ENCODE results near the gene HIVEP3. TPM values are rescaled to one million over a fixed set of nuclear protein-coding genes. Genes with fewer than 3 reads are reported as not detected.

The HIVEP3 gene
- total RNA-seq, 1 experiment from 2014 or later, result 1.4 TPM

DNA sequence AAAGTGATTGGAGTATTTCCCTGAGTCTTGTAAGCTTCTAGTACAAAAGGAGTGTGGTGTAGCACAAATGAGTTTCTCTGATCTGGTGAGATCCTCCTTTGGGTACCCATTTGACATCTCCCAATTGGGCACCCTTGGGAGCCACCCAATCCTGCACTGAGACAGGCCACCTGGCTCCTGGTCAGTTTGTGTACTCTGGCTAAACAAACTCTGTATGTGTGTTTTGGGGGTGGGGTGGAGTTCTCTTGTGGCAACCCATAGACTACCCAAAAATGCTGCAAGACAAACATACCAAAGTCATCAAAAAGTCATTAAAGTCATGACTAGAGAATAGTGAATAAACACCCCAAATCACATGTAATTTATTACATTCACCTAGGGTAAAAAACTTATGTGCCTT is 8.4 kb upstream of the HIVEP3 start:
- no peaks in the 10 kb centered on the region for H4K20me1 ChIP-seq (ENCODE audit: control insufficient read depth, insufficient read depth, insufficient read length)

More for the DNA sequence above, 8.4 kb upstream of the HIVEP3 start:
- H2BK15ac ChIP-seq (ENCODE audit: low read depth, low read length), result no peak overlapping the region
- no peak overlapping the region for H3K4me2 ChIP-seq (ENCODE audit: insufficient read depth, insufficient read length, low read length)
- H3K27ac ChIP-seq (ENCODE audit: insufficient read length, low read depth, low read length), result no peak overlapping the region
- H3K56ac ChIP-seq (ENCODE audit: insufficient read length, low read depth, low read length), result no peak overlapping the region
- no peak overlapping the region for H2AFZ ChIP-seq (ENCODE audit: low read length)
- Mint-ChIP-seq H3K27me3 (ENCODE audit: low read depth) (peaks cover 4% of the 10 kb centered on the region), H3K36me3 (ENCODE audit: insufficient read depth in 1 of 3, low read depth in 3 of 3) (0 out of 7 replicates have a peak, but pooled peaks cover 0 to 4% (median 0%) of the 10 kb centered on the region in 3 experiments), H3K4me1 (no peaks in the 10 kb centered on the region), H3K9me3 (peaks cover 6 to 13% of the 10 kb centered on the region in 2 experiments; a peak in 3 of 5 replicates), H3K27ac (no peak overlapping the region), H3K4me3 (no peak overlapping the region)
- H2BK20ac ChIP-seq (ENCODE audit: low read depth, low read length, poor library complexity, severe bottlenecking), result no peak overlapping the region
- no peak overlapping the region for H2BK12ac ChIP-seq (ENCODE audit: insufficient read length, low read depth, low read length)
- H3K23me2 ChIP-seq (ENCODE audit: insufficient read length, low read depth, low read length, poor library complexity, severe bottlenecking), result no peaks in the 10 kb centered on the region
- no peak overlapping the region for H3K18ac ChIP-seq (ENCODE audit: insufficient read length, low read depth, low read length)
- DNase-seq, result no peak
- H3K79me1 ChIP-seq (ENCODE audit: insufficient read depth, low read depth, low read length, poor library complexity, severe bottlenecking), result no peaks in the 10 kb centered on the region
- H3K27me3 ChIP-seq (ENCODE audit: insufficient read depth, low read length), result no peaks in the 10 kb centered on the region
- no peak overlapping the region for H2BK120ac ChIP-seq (ENCODE audit: low read depth, low read length, poor library complexity, severe bottlenecking)
- H3K4me1 ChIP-seq (ENCODE audit: insufficient read depth, low read length), result no peaks in the 10 kb centered on the region
- H3T11ph ChIP-seq (ENCODE audit: low read length), result no peak overlapping the region
- no peak overlapping the region for H4K91ac ChIP-seq (ENCODE audit: insufficient read length, low read depth, low read length)
- no peaks in the 10 kb centered on the region for H3K79me2 ChIP-seq (ENCODE audit: insufficient read depth, low read length)
- no peak overlapping the region for H3K9ac ChIP-seq (ENCODE audit: extremely low read depth, insufficient read length, low read length)
- H2BK5ac ChIP-seq (ENCODE audit: insufficient read length, low read length), result no peak overlapping the region
- no peak overlapping the region for H4K5ac ChIP-seq (ENCODE audit: insufficient read length, low read depth, low read length)
- H3K9me3 ChIP-seq (ENCODE audit: control insufficient read depth, low read depth, low read length), result no peaks in the 10 kb centered on the region
- H2AK5ac ChIP-seq (ENCODE audit: insufficient read length, low read length), result no peak overlapping the region
- no peak overlapping the region for H4K8ac ChIP-seq (replicated peaks; ENCODE audit: insufficient read length, low read depth, low read length)
- TF ChIP-seq, protein P1, sequence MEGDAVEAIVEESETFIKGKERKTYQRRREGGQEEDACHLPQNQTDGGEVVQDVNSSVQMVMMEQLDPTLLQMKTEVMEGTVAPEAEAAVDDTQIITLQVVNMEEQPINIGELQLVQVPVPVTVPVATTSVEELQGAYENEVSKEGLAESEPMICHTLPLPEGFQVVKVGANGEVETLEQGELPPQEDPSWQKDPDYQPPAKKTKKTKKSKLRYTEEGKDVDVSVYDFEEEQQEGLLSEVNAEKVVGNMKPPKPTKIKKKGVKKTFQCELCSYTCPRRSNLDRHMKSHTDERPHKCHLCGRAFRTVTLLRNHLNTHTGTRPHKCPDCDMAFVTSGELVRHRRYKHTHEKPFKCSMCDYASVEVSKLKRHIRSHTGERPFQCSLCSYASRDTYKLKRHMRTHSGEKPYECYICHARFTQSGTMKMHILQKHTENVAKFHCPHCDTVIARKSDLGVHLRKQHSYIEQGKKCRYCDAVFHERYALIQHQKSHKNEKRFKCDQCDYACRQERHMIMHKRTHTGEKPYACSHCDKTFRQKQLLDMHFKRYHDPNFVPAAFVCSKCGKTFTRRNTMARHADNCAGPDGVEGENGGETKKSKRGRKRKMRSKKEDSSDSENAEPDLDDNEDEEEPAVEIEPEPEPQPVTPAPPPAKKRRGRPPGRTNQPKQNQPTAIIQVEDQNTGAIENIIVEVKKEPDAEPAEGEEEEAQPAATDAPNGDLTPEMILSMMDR (conservative IDR thresholded peaks at IDR 0.05), result no peak
- H3K14ac ChIP-seq (ENCODE audit: insufficient read depth, low read length), result no peak overlapping the region
- no peak overlapping the region for H3K4ac ChIP-seq (ENCODE audit: low read depth, low read length)
- H3K23ac ChIP-seq (ENCODE audit: insufficient read length, low read depth, low read length), result no peak overlapping the region

Data from H9 (cell line).